NCI-H510A (cell line): ENCODE results near the gene COPS8.

Experiments
- DNase-seq: peaks from one replicate; lab custom pipeline; 2025; lab: John Stamatoyannopoulos, UW

The COPS8 gene

GRCh38 chr2:237064203-237065070, 21.3 kb upstream of the COPS8 start:
- no peak for DNase-seq

DNA sequence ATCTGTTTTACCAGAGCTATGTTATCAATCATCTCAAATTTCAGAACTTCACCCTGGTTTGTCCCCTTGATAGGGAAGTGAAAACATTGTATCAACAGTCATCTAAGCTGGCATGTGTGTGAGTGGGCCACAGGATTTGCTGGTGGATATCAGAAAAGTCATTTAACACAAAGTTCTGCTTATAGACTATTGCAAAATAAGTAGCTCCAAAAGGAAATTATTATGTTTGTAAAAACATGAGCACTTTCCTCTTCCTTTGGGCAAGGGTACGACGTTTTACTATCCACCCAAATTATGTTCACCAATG, 20.7 kb upstream of the COPS8 start:
- no peak for DNase-seq

DNA sequence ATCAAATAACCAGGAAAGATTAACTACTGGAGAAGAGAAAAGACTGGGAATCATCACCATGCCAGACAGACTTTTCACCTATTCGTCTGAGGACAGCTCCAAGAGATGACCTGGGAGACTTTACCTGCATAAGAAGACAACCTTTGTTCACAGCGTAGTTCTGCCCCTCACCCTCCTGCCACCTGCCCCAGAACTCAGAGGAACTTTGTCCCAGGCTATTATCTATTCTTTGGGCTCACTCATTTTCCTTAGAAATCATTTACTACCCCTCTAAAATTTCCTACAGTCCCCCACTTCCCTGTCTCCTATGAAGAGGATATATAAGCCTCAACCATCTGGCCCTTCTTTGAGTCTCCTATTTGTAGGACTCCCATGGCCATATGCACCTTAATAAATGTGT, 19.3 kb upstream of the COPS8 start:
- DNase-seq = no peak

- DNase-seq = no peak
Measured at GRCh38 chr2:237068005-237068576, 17.6 kb upstream of the COPS8 start.

GRCh38 chr2:237072067-237072931, 13.4 kb upstream of the COPS8 start:
- DNase-seq = no peak

- DNase-seq = no peak
Measured at GRCh38 chr2:237073552-237073951, 12.1 kb upstream of the COPS8 start.

DNA sequence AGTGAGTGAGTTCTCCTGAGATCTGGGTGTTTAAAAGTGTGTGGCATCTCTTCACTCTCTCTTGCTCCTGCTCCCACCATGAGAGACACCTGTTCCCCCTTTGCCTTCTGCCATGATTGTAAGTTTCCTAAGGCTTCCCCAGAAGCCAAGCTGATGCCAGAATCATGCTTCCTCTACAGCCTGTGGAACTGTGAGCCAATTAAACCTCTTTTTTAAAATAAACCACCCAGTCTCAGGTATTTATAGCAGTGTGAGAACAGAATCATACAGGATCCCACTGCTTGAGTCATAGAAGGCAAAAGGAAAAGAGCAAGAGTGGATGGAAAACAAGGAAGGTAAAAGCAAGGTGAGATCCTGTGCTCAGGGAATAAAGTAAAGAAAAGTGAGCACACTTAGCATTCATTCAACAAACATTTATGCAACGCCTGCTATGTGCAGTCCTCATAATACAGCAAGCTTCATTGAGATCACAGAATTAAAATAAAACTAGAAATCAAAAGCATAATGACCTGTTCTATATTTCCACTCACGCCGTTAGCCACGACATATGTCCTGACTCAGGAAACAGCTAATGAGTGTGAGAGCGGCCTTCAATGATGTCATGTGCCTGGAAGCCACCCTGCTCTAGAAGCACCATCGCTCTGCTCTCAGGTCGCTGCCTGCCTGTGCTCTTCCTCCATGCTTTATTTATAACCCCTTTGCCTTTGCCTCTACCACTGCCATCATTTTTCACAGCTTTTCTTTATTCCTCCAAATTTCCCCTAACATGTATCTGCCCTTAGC, 11.3 kb upstream of the COPS8 start:
- no peak for DNase-seq

GRCh38 chr2:237075749-237076599, 9.7 kb upstream of the COPS8 start:
- DNase-seq = peak; percentile 50

DNA sequence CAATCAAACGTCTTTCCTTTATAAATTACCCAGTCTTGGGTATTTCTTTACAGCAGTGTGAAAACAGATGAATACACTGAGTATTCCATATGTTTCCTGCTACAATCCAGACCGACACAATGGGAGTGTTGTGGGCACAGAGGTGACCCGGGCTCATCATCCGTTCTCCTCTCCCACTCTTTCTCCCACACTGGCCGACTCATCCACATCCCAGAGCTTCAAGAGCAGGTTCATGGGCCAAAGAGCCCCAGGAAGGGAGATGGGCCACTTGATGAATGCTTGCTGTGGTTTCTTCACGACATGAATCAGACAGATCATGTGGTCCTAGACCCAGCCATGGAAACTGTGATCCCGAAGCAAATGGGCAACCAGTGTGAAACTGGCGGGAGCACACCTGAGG, 4.1 kb upstream of the COPS8 start:
- DNase-seq = no peak

GRCh38 chr2:237083026-237083425, 2.7 kb upstream of the COPS8 start:
- no peak for DNase-seq

DNA sequence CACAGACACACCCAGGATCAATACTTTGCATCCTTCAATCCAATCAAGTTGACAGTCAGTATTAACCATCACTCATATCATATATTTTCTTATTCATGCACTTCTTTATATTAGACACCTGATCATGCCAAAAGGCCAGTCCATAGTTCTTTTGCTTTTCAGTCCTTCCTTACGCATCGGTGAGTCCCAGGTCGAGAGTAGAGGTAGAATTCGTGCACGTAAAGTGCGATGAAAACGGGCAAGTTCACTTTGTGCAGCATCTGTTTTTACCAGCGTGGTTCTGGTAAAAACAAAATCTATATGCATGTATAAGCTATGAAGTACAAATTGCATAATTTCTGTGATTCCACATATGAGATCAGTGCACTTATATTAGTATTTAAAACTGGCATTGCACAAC, 1.2 kb upstream of the COPS8 start:
- DNase-seq = no peak

- DNase-seq = no peak
Measured at GRCh38 chr2:237090906-237091305, 5.2 kb downstream of the COPS8 start.

- DNase-seq = no peak
Measured at GRCh38 chr2:237091779-237092436, 6.2 kb downstream of the COPS8 start.

- no peak for DNase-seq
Measured at GRCh38 chr2:237092506-237092905, 6.8 kb downstream of the COPS8 start.

DNA sequence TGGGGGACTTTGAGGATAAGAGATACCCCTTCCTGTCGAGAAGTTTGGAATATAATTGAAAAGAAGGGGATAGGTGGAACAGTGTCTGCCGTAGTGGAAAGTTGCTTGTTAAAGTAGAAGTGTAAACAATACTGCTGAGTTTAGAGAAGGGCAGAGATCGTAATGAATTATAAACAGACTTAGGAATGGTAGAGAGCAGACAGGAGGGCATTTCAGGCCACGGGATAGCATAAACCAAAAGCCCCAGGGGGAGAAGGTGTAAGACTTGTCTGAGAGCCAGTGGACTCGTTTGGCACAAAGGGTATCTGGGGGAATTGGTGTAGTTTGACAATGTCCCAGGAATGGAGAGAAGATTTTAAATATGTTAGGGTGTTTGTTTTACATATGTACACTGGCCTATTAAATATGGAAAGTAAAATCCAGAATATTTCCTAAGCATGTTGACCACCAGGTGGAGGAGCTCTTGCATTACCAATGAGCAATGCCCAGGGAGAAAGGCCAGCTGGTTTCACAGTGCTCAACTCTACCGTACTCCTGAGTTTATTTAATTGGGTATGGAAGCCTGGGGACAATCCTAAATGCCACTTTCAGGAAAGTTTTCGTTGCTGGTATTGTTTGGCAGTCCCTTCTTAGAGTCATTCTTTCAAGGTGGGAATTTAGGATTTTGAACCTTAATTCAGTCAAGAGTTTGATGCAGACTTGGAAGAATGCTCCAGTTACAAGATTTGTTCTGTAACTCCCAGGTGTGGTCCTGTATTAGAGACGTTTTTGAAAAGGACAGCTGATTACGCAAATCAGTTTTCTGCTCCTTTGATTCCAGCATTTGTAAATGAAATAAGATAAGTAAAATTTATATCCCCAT, 7.5 kb downstream of the COPS8 start:
- DNase-seq = no peak

DNA sequence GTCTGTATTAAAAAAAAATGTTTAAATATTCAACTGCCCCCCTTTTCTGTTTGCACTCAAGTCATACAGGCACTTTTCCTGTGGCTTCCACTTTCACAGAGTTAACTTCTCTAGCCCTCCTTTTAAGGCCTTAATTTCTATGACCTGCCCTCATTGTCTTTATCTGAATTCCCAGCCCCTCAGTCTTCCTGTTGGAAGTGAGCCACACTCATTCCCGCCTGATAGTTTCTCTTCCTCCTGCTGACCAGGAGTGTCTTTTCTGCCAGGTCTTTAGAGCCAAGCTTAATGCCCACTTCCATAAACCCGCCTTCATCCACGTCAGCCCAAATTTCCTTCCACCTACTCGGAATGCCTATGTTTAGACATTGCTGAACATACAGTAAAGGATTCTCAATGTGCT, 10.5 kb downstream of the COPS8 start:
- no peak for DNase-seq

GRCh38 chr2:237096911-237097310, 11.2 kb downstream of the COPS8 start:
- DNase-seq = no peak

DNA sequence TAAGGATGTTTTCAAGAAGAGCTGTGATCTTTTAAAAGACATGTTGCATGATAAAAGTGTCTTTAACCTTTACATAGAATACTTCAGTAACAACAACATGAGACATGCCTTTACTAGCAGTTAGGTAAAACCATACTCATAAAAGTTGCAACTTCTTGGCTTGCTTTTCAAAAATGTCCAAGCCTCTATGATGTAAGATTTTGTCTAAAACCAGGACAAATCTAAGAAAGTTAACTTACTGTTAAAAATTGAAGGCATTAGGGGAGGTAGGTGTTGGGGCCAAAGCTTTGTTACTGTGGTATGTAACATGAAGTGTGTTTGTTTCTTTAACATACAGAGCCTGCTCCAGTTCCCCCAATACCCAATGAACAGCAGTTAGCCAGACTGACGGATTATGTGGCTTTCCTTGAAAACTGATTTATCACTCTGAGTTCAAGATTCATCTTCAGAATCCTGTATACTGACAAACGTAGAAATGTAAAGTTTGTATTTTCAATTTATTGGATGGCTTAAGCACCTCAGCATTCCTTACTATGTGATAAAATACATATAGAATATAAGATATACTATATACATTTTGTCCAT, 11.7 kb downstream of the COPS8 start:
- DNase-seq = no peak
